Superior temporal gyrus (tissue), 1 donor: ENCODE results near the gene SUCLA2.
"Not testable (repeated sequence)": the region's sequence is repeated elsewhere in the genome, so short reads cannot be mapped to it uniquely, and the experiment has no call there.

ENCODE experiments used
- DNase-seq: peaks from one replicate; pipeline ENCODE4 v3.0.0-alpha.2; 2016; ENCODE audit errors: extremely low spot score

Gene SUCLA2

DNA sequence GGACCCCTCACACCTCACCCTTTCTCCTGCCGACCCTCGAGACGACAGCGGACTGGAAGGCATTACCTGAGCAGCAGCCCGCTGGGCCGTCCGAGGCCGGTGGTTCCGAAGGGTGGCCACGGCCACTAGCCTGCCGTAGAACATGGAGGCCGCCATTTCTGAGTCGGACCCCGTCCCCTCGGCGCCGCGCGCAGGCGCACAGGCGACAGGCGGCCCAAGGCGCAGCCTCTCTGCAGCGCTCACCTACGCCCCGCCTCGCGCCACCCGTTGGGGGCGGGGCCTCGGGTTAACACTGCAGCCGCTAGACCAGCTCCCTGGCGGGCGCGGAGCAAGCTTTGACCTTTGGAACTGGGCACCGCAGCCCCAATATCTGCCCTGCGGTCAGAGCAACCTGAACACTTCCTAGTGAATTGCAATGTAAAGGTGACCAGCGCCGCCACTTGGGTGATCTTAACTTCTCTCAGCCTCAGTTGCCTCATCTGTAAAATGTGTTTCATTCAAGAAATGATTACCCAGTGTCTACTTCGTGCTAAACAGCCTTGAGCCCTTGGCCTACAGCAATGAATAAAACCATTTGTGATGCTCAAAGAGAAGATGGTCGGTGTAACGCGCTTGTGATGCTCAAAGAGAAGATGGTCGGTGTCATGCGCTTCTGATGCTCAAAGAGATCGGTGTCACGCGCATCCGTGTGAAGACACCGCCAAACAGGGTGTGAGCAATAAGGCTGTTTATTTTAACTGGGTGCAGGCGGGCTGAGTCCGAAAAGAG is at the start of gene SUCLA2:
TSS of gene SUCLA2 (minus strand) at position 160 of the 768 bp plus-strand sequence. CDS start at position 156, 4 bp downstream.
- DNase-seq = peak; percentile 93

- DNase-seq = no peak
These were observed 49.5 kb upstream of the SUCLA2 start for GRCh38 chr13:48050550-48050949.

- no peak for DNase-seq
These were observed 42.9 kb upstream of the SUCLA2 start for GRCh38 chr13:48043789-48044503.

DNA sequence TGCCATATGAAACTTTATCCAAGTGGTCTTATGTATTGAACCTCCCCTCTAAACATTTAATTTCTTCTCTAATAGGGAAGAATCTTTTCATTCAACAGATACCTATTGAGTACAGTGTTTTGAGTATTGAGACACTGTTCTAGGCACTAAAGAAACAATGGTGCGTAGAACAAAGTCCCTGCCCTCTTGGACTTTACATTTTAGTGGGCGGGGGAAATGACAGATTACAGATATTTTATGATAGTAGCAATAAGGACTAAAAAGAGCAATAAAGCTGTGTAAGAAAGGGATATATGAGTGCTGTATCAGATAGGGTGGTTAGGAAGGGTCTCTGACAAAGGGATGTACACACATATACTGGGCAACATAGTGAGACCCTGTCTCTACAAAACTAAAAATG is 41.8 kb upstream of the SUCLA2 start:
- DNase-seq = no peak

DNA sequence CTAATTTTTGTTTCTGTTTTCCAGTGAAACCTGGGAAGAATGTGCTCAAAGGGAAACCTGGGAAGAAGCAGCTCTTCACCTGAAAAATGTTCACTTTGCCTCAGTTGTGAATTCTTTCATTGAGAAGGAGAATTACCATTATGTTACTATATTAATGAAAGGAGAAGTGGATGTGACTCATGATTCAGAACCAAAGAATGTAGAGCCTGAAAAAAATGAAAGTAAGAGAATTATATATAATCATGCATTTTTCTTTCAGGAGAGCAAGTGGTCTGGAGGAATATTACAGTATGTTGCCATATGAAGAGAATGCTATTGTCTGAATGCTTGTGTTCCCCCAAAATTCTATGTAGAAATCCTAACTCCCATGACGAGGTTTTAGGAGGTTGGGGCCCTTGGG is 39.8 kb upstream of the SUCLA2 start:
- DNase-seq = no peak

- DNase-seq = no peak
These were observed 39.0 kb upstream of the SUCLA2 start for GRCh38 chr13:48040049-48040448.

- peak; percentile 45 for DNase-seq
These were observed 37.7 kb upstream of the SUCLA2 start for GRCh38 chr13:48038761-48039160.

DNA sequence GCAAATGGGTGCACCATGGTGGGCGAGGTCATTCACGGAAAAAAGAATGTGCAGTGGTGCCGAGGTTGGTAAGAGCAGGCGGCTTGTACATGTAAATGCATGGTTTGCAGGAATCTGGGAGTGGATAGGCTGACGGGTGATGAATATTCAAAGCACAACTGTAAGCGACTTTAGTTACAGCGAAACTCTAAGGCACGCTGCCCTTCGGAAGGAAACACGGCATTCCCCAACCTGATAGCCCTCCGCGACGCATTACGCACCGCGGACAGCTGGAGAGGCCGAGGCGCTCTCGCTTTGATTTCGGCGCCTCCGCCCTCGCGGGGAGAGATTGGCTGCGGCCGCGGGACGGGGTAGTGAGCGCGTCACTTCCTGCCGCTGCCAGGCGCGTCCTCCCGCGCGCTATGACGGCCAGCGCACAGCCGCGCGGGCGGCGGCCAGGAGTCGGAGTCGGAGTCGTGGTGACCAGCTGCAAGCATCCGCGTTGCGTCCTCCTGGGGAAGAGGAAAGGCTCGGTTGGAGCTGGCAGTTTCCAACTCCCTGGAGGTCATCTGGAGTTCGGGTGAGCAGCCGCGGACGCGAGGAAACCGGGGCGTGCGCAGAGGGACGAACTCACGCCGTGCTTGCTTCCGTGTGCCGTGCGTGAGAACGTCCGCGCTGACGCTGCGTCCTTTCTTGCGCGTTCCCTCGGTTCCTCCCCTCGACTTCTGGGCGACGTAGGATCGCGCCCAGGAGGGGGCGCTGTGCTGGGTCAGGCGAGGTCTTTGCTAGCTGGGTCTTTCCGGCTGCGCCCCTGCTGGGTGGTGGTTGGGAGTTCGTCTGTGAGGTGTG is 36.5 kb upstream of the SUCLA2 start, which contains the start of gene NUDT15:
TSS of gene NUDT15 (plus strand) at position 381 of the 828 bp plus-strand sequence. CDS start at position 402, 21 bp downstream.
- peak; percentile 96 for DNase-seq

- DNase-seq = no peak
These were observed 28.8 kb upstream of the SUCLA2 start for GRCh38 chr13:48029859-48030258.

- DNase-seq = no peak
These were observed 27.0 kb upstream of the SUCLA2 start for GRCh38 chr13:48028066-48028465.

DNA sequence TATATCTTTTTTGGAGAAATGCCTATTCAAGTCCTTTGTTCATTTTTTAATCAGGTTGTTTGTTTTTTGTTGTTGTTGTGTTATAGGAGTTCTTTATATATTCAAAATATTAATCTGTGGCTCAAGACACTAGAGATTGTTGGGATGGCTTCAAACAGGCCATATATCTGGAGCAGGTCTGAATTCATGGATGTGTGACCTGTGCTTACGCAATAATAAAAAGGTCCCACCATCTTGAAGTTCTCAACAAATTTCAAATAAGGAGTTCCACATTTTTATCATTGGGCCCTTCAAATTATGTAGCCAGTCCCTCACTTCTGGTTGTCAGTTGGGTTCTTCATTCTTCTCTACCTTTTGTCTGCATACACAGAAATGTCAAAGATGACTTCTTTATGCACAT is 18.7 kb upstream of the SUCLA2 start:
- no peak for DNase-seq

GRCh38 chr13:48018637-48019036 is 17.6 kb upstream of the SUCLA2 start:
- DNase-seq = no peak

DNA sequence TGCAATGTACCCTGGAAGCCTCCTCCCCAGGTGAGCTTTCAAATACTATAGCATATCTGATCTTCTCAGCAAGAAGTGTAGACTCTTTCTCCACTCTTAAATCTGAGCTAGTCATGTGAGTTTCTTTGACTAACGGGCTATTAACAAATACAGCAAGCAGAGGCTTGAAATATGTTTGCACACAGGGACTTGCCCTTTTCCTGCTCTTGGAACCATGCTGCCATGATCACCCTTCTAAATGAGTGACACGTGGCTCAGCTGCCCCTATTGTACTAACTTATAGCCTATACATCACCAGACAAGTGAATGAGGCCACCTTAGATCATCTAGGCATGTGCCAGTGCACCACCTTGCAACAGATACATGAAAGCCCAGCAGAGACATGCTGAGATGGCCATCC is 13.3 kb upstream of the SUCLA2 start:
- DNase-seq = no peak

GRCh38 chr13:48012668-48013067 is 11.6 kb upstream of the SUCLA2 start:
- DNase-seq = no peak

DNA sequence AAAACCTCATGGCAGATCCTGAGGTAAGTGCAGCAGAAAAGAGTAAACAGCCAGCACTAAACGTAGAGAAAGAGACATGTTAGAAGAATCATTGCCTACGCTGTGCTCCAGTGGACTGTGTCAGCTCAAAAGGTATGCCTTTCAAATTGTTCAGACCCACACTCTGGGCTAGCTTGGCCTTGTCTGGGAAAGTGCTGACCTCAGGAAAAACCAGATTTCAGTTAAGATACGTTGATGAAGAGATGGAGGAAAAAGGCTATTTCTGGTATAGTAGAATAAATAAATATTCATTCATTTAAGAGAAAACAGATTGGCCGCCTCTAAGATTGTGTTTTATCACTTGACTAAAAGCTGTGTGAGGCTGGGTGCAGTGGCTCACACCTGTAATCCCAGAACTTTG is 9.6 kb upstream of the SUCLA2 start:
- no peak for DNase-seq

- no peak for DNase-seq
These were observed 8.2 kb upstream of the SUCLA2 start for GRCh38 chr13:48009284-48009683.

GRCh38 chr13:48006396-48006795 is 5.3 kb upstream of the SUCLA2 start:
- DNase-seq = no peak

DNA sequence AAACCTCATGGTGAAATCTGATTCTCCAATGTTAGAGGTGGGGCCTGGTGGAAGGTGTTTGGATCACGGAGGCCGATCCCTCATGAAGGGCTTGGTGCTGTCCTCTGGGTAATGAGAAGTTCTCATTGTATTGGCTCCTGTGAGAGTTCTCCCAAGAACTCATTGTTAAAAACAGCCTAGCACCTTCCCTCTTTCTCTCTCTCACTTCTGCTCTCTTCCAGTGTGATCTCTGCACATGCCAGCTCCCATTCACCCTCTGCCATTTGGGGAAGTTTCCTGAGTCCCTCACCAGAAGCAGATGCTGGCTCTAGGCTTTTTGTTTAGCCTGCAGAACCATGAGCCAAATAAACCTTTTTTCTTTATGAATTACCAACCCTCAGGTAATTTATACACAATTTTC is 3.1 kb upstream of the SUCLA2 start:
- DNase-seq = no peak

GRCh38 chr13:48001999-48002398 is 926 bp upstream of the SUCLA2 start:
- not testable (repeated sequence) for DNase-seq

DNA sequence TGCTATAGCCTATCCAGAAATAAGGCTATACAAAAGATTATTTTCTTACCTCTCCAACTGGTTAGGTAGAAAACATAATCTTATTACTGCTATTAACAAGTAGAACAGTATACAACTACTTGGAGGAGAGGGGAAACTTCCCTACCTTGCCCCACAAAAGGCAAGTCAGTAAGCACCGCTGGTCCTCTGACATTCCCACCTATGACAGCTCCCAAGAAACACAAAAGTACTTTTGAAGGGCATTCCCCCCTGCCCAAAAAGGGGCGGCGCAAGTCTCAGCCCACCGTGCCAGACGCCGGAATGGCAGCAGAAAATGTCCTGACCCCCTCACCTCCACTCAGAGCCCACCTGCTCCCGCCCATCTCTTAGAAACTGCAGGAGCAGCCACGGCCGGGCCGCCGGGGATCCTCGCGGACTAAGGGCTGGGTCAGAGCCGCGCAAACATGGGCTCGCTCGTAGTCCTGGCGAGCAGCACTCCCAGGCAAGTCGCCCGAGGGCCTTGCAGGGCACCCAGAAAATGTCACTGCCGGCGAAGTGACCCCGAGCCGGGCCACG is 437 bp downstream of the SUCLA2 start:
- no peak for DNase-seq

GRCh38 chr13:47999973-48000372 is 1.1 kb downstream of the SUCLA2 start:
- DNase-seq = no peak

DNA sequence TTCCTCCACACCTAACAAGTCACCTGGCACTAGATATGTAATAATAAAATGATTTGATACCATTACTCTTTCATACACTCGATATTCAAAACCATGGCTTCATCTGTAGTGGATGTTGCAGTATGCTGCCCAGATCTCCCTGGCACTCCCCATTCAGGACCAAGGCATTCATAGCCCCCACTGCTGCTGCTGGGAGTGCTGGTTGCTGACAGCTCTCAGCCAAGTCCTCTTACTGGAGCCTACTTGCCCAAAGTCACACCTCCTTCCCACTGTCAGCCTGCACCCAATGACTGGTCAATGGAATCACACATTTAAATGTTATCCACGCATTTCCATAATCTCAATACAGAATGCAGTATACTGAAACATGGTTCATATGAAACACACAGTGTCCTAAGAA is 3.7 kb downstream of the SUCLA2 start:
- DNase-seq = no peak
